Glutamatergic neuron (in vitro differentiated cells): ENCODE results near the gene PLBD2. TPM values are rescaled to one million over a fixed set of nuclear protein-coding genes. Genes with fewer than 3 reads are reported as not detected.

ENCODE experiments used
- DNase-seq: peaks from one replicate; pipeline ENCODE4 v3.0.0; 2022
- H3K27ac Mint-ChIP-seq: one replicate; pipeline ENCODE4 v1.8.0; 2020; ENCODE audit warnings: mild to moderate bottlenecking, mixed read lengths, inconsistent platforms; ENCODE audit not compliant: unreplicated experiment
- H3K27me3 Mint-ChIP-seq: one replicate; pipeline ENCODE4 v1.8.0; 2020; ENCODE audit warnings: mild to moderate bottlenecking, moderate library complexity, mixed read lengths, inconsistent platforms; ENCODE audit not compliant: unreplicated experiment
- H3K36me3 Mint-ChIP-seq: one replicate; pipeline ENCODE4 v1.8.0; 2020; ENCODE audit warnings: mild to moderate bottlenecking, mixed read lengths, inconsistent platforms; ENCODE audit not compliant: unreplicated experiment
- H3K4me1 Mint-ChIP-seq: one replicate; pipeline ENCODE4 v1.8.0; 2020; ENCODE audit warnings: mild to moderate bottlenecking, low read depth, mixed read lengths, inconsistent platforms; ENCODE audit not compliant: unreplicated experiment
- H3K4me3 Mint-ChIP-seq: one replicate; pipeline ENCODE4 v1.8.0; 2020; ENCODE audit warnings: mild to moderate bottlenecking, mixed read lengths, inconsistent platforms; ENCODE audit not compliant: unreplicated experiment
- H3K9me3 Mint-ChIP-seq: one replicate; pipeline ENCODE4 v1.8.0; 2020; ENCODE audit warnings: mild to moderate bottlenecking, moderate library complexity, mixed read lengths, inconsistent platforms; ENCODE audit not compliant: unreplicated experiment
- CTCF ChIP-seq: fragments of 200-600 bp; sonication (generic); IDR thresholded peaks from one replicate; pipeline ENCODE4 v1.5.0; 2021; ENCODE audit not compliant: partially characterized antibody, unreplicated experiment
- total RNA-seq: library from RNA; stranded (reverse); fragmentation: NEBNext Ultra II Directional; extraction: Animal tissue kit (Norgen Biotek cat#: 25700); gene quantifications from one replicate; pipeline ENCODE4 v1.2.1, GENCODE V29; 2021; ENCODE audit not compliant: unreplicated experiment

The PLBD2 gene
- total RNA-seq, 1 donor from 2014 or later: 85.7 TPM

GRCh38 chr12:113384778-113385177 is 26.4 kb downstream of the PLBD2 start:
- Mint-ChIP-seq H3K27me3 (no peaks in the 10 kb centered on the region), H3K36me3 (no peaks in the 10 kb centered on the region), H3K4me3 (no peak overlapping the region)

GRCh38 chr12:113385282-113385882 is 27.0 kb downstream of the PLBD2 start:
- no peaks in the 10 kb centered on the region for H3K36me3 Mint-ChIP-seq
- no peaks in the 10 kb centered on the region for H3K4me1 Mint-ChIP-seq
- DNase-seq: no peak
- no peaks in the 10 kb centered on the region for H3K27me3 Mint-ChIP-seq
- H3K4me3 Mint-ChIP-seq: no peak overlapping the region
- no peak for TF ChIP-seq CTCF
- H3K27ac Mint-ChIP-seq: no peak overlapping the region
- H3K9me3 Mint-ChIP-seq: no peaks in the 10 kb centered on the region

More at GRCh38 chr12:113384778-113385177, 26.4 kb downstream of the PLBD2 start:
- no peak for DNase-seq
- TF ChIP-seq CTCF: no peak
- Mint-ChIP-seq H3K4me1 (no peaks in the 10 kb centered on the region), H3K27ac (no peak overlapping the region), H3K9me3 (no peaks in the 10 kb centered on the region)

DNA sequence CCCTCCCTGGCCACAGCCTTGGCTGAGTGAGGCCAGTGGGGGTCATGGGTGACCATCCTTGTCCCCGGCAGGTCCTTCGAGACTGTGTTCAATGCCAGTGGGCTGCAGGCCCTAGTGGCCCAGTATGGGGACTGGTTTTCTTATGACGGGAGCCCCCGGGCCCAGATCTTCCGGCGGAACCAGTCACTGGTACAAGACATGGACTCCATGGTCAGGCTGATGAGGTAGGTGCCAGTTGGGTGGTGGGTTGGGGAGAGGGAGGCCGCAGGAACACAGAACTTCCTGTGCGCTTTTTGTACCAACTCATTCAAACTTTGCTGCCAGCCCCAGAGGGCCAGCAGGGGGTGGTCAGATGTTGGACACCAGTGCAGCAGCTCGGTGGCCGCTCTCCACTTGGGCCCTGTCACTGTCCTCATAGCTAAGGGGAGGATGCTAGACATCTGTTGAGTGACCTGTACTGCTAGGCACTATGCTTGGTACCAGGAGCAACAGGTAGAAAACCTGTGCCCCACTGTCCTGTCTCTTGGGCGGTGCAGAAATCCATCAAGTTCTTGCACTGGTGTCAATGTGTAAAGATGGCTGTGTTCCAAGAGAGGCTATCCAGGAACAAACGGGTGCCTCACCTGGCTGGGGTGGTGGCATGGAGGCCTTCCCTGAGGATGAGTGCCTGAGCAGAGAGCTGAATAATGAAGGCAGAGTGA is 28.6 kb downstream of the PLBD2 start:
- no peaks in the 10 kb centered on the region for H3K4me1 Mint-ChIP-seq
- no peak for TF ChIP-seq CTCF

DNA sequence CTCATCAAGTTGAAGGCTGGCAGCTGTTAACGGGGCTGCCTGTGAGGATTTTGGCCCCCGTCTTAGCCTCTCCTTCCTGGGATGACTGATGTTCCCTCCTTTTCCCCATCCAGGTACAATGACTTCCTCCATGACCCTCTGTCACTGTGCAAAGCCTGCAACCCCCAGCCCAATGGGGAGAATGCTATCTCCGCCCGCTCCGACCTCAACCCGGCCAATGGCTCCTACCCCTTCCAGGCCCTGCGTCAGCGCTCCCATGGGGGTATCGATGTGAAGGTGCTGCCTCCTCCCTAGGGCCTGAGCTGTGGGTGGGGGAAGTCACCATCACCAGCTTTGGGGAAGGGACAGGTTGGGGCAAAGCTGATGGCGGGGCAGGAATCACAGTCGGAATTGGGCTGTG is 29.2 kb downstream of the PLBD2 start:
- no peak overlapping the region for H3K27ac Mint-ChIP-seq
- H3K4me1 Mint-ChIP-seq: no peaks in the 10 kb centered on the region
- TF ChIP-seq CTCF: no peak
- no peaks in the 10 kb centered on the region for H3K27me3 Mint-ChIP-seq
- no peak overlapping the region for H3K4me3 Mint-ChIP-seq
- H3K9me3 Mint-ChIP-seq: peaks cover 2% of the 10 kb centered on the region
- no peaks in the 10 kb centered on the region for H3K36me3 Mint-ChIP-seq
- no peak for DNase-seq

More for the DNA sequence above, 28.6 kb downstream of the PLBD2 start:
- Mint-ChIP-seq H3K27ac (no peak overlapping the region), H3K27me3 (no peaks in the 10 kb centered on the region), H3K36me3 (no peaks in the 10 kb centered on the region), H3K4me3 (no peak overlapping the region), H3K9me3 (no peaks in the 10 kb centered on the region)
- no peak for DNase-seq

GRCh38 chr12:113388351-113388750 is 30.0 kb downstream of the PLBD2 start:
- Mint-ChIP-seq H3K4me3 (no peak overlapping the region), H3K4me1 (no peaks in the 10 kb centered on the region), H3K27me3 (no peaks in the 10 kb centered on the region), H3K36me3 (no peaks in the 10 kb centered on the region), H3K27ac (no peak overlapping the region), H3K9me3 (peaks cover 3% of the 10 kb centered on the region)
- no peak for TF ChIP-seq CTCF
- DNase-seq: no peak
